ENCODE data around the gene ESR2. TPM values are rescaled to one million over a fixed set of nuclear protein-coding genes. Genes with fewer than 3 reads are reported as not detected.

The ESR2 gene
- total and polyA plus RNA-seq, 2 experiments from 2014 or later, result 0.50 to 0.86 TPM

- H3K4me1 ChIP-seq (ENCODE audit: low read depth), result peaks cover 53% of the 10 kb centered on the region
- DNase-seq (ENCODE audit: low read depth in 1 of 2, low spot score in 1 of 2), result peak; percentile 66
- H3K36me3 ChIP-seq, result peaks cover 14% of the 10 kb centered on the region
- no peaks in the 10 kb centered on the region for H3K9me3 ChIP-seq (ENCODE audit: low read depth)
- peak overlapping the region; percentile 80 for H3K27ac ChIP-seq
- H3K4me3 ChIP-seq, result no peak overlapping the region
- H3K27me3 ChIP-seq, result no peaks in the 10 kb centered on the region
- TF ChIP-seq, protein P1, sequence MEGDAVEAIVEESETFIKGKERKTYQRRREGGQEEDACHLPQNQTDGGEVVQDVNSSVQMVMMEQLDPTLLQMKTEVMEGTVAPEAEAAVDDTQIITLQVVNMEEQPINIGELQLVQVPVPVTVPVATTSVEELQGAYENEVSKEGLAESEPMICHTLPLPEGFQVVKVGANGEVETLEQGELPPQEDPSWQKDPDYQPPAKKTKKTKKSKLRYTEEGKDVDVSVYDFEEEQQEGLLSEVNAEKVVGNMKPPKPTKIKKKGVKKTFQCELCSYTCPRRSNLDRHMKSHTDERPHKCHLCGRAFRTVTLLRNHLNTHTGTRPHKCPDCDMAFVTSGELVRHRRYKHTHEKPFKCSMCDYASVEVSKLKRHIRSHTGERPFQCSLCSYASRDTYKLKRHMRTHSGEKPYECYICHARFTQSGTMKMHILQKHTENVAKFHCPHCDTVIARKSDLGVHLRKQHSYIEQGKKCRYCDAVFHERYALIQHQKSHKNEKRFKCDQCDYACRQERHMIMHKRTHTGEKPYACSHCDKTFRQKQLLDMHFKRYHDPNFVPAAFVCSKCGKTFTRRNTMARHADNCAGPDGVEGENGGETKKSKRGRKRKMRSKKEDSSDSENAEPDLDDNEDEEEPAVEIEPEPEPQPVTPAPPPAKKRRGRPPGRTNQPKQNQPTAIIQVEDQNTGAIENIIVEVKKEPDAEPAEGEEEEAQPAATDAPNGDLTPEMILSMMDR (IDR thresholded peaks at IDR 0.05; ENCODE audit: low read depth, low read length), result no peak
Observed at GRCh38 chr14:64220466-64220865, 73.7 kb downstream of the ESR2 start.

DNA sequence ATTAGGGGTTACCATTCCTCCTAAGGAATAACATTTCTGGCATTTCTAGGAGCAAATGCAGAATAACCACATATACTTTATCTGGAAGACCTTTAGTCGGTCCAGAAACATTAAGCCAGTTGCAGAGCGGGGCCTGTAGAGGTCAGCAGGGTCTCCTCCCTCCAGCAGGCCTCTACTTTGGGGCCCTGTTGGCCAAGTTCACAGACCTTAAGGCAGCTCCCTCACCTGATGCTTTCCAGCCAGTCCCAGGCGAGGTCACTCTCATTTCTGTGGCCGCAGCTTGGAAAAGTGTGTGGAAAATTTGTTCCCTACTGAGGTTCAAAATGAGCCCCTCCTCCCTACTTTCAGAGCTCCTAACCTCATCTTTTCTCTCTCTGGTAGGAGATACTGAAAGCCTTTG lies 74.1 kb downstream of the ESR2 start:
- DNase-seq (ENCODE audit: low read depth in 1 of 2, low spot score in 1 of 2), result peak in 1 of 2 donors; percentile 19
- Histone ChIP-seq H3K36me3 (peaks cover 12% of the 10 kb centered on the region), H3K4me1 (ENCODE audit: low read depth) (peaks cover 53% of the 10 kb centered on the region), H3K9me3 (ENCODE audit: low read depth) (no peaks in the 10 kb centered on the region), H3K4me3 (no peak overlapping the region), H3K27me3 (no peaks in the 10 kb centered on the region), H3K27ac (peak overlapping the region; percentile 80)
- TF ChIP-seq, protein P1 (IDR thresholded peaks at IDR 0.05; ENCODE audit: low read depth, low read length), result no peak

GRCh38 chr14:64218344-64219240 lies 75.6 kb downstream of the ESR2 start:
- H3K27ac ChIP-seq, result peak overlapping the region; percentile 51
- no peaks in the 10 kb centered on the region for H3K9me3 ChIP-seq (ENCODE audit: low read depth)
- peaks cover 60% of the 10 kb centered on the region for H3K4me1 ChIP-seq (ENCODE audit: low read depth)
- peak; percentile 30 to 65 for DNase-seq (ENCODE audit: low read depth in 1 of 2, low spot score in 1 of 2)
- no peak overlapping the region for H3K4me3 ChIP-seq
- no peaks in the 10 kb centered on the region for H3K27me3 ChIP-seq
- TF ChIP-seq, protein P1 (IDR thresholded peaks at IDR 0.05; ENCODE audit: low read depth, low read length), result no peak
- peaks cover 10% of the 10 kb centered on the region for H3K36me3 ChIP-seq

DNA sequence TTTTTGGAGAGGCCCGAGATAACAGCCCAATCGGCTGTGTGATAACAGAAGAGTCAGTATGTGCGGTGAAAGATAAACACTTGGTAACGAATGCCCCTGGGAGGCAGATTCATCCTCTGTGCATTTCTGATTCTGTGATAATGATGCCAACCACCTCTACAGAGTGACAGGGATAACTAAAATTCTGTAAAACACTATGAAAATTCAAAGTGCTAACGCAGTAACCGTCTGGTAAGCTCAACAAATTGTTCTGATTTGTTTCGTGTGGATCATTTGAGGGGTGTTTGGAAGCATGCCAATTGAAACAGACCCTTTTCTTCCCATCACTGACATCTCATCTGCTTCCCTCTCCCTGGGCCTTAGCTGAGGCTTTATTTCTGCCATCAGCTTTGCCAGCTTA lies 76.3 kb downstream of the ESR2 start:
- TF ChIP-seq, protein P1 (IDR thresholded peaks at IDR 0.05; ENCODE audit: low read depth, low read length), result no peak
- Histone ChIP-seq H3K4me1 (ENCODE audit: low read depth) (peaks cover 63% of the 10 kb centered on the region), H3K36me3 (peaks cover 10% of the 10 kb centered on the region), H3K9me3 (ENCODE audit: low read depth) (no peaks in the 10 kb centered on the region), H3K4me3 (no peak overlapping the region), H3K27ac (peak overlapping the region; percentile 51), H3K27me3 (no peaks in the 10 kb centered on the region)
- DNase-seq (ENCODE audit: low read depth in 1 of 2, low spot score in 1 of 2), result no peak

DNA sequence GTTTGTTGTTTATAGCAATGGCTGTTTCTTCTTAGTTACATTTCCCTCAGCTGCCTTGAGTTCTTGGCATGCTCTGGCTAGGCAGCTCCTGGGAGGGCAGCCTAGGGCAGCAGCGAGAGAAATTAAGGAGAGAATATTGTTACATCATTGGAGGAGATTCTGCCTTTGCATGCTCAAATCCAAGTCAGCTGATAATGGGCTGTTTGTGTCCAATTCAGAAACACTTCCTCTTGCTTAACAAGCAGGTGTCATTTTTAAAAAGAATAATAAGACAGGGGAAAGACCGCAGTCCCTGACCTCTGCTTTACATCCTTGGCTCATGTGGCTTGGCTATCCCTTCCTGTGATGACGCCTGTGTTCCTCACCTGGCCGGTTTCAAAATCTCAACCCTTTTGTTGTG lies 76.9 kb downstream of the ESR2 start:
- Histone ChIP-seq H3K27me3 (no peaks in the 10 kb centered on the region), H3K36me3 (peaks cover 10% of the 10 kb centered on the region), H3K4me1 (ENCODE audit: low read depth) (peaks cover 59% of the 10 kb centered on the region), H3K4me3 (no peak overlapping the region), H3K27ac (peak overlapping the region; percentile 51), H3K9me3 (ENCODE audit: low read depth) (no peaks in the 10 kb centered on the region)
- DNase-seq (ENCODE audit: low read depth in 1 of 2, low spot score in 1 of 2), result peak in 1 of 2 donors; percentile 18
- TF ChIP-seq, protein P1 (IDR thresholded peaks at IDR 0.05; ENCODE audit: low read depth, low read length), result no peak

Data from cardiac muscle cell (in vitro differentiated cells and primary cell).